ENCODE results near the gene XIRP2.

- no peak for TF ChIP-seq RAD21 (IDR thresholded peaks at IDR 0.05; ENCODE audit: insufficient read depth, low read depth, low read length)
- no peak for TF ChIP-seq NFIC (IDR thresholded peaks at IDR 0.05; ENCODE audit: low read depth, low read length)
- TF ChIP-seq CTCF (IDR thresholded peaks at IDR 0.05 in 2 of 3, conservative IDR thresholded peaks at IDR 0.05 in 1 of 3; ENCODE audit: control insufficient read depth in 2 of 3, extremely low read depth in 1 of 3, insufficient read depth in 1 of 3, low read depth in 3 of 3, low read length in 3 of 3) = no peak
- no peak for TF ChIP-seq RCOR1 (conservative IDR thresholded peaks at IDR 0.05; ENCODE audit: low read depth, low read length)
- TF ChIP-seq EP300 (IDR thresholded peaks at IDR 0.05; ENCODE audit: borderline replicate concordance in 1 of 2, control insufficient read depth in 1 of 2, low read depth in 2 of 2, low read length in 2 of 2) = no peak
- no peak for TF ChIP-seq TBL1XR1 (IDR thresholded peaks at IDR 0.05; ENCODE audit: low read depth, low read length)
- TF ChIP-seq USF1 (IDR thresholded peaks at IDR 0.05; ENCODE audit: borderline replicate concordance, extremely low read length, insufficient read depth, low read depth, low read length) = no peak
- TF ChIP-seq SIN3A (IDR thresholded peaks at IDR 0.05; ENCODE audit: low read depth, low read length) = no peak
- no peak for TF ChIP-seq ETV6 (conservative IDR thresholded peaks at IDR 0.05 in 1 of 2, IDR thresholded peaks at IDR 0.05 in 1 of 2; ENCODE audit: borderline replicate concordance in 1 of 2, low read depth in 1 of 2)
- no peak for TF ChIP-seq POLR2A (IDR thresholded peaks at IDR 0.05; ENCODE audit: low read depth, low read length)
- no peak for TF ChIP-seq ZNF274 (IDR thresholded peaks at IDR 0.05; ENCODE audit: insufficient read depth, insufficient read length)
- TF ChIP-seq YY1 (IDR thresholded peaks at IDR 0.05; ENCODE audit: low read depth, low read length) = no peak
Observed at GRCh38 chr2:166972418-166972817, 84.1 kb downstream of the XIRP2 start.
